A549 (cell line): Measurements from ENCODE around the gene MLLT3. TPM values are rescaled to one million over a fixed set of nuclear protein-coding genes. Genes with fewer than 3 reads are reported as not detected.

Experiments used
- ATAC-seq, 2 experiments: fragments of 200-7000 bp in 1 of 2; fragments of >200 bp in 1 of 2; cut with Nextera tagmentation in 1 of 2; cut with Tn5 transposase in 1 of 2; 3 replicates each; pipeline versions ENCODE4 v1.8.0 to v1.9.1; 2018 to 2020; ENCODE audit warnings: mild to moderate bottlenecking in 1 of 2, moderate library complexity in 1 of 2
- CTCF ChIA-PET: fragments of 300-600 bp; sonication (Branson Sonifier 250); formaldehyde crosslinking; extraction: SDS; loops from one replicate; lab custom pipeline; 2021; ENCODE audit warnings: antibody characterized with exemption, inconsistent platforms; lab: Yijun Ruan, JAX
- POLR2A ChIA-PET: fragments of 350-600 bp; formaldehyde crosslinking; extraction: SDS; loops from one replicate; lab custom pipeline; 2021; ENCODE audit warnings: antibody characterized with exemption, inconsistent platforms; lab: Yijun Ruan, JAX
- DNase-seq, 2 experiments: peaks; one replicate each; pipeline versions ENCODE4 v3.0.0 to v3.0.0-alpha.2; 2011 to 2016; ENCODE audit warnings: low read depth in 1 of 2, low spot score in 1 of 2
- FAIRE-seq: peaks from 2 replicates; lab custom pipeline; 2011; peaks lifted over from hg19 to GRCh38; lab: Jason Lieb, UNC
- H3K27ac ChIP-seq, 2 experiments: fragments of >200 bp; sonication (Bioruptor Twin); formaldehyde crosslinking; 3 replicates each; pipeline ENCODE4 v1.5.1; 2016 to 2017
- H3K4me1 ChIP-seq: fragments of >200 bp; sonication (Bioruptor Twin); formaldehyde crosslinking; 3 replicates; pipeline ENCODE4 v1.6.1; 2016
- H3K4me2 ChIP-seq: fragments of >200 bp; sonication (Bioruptor Twin); formaldehyde crosslinking; 3 replicates; pipeline ENCODE4 v1.6.1; 2016
- H3K4me3 ChIP-seq: fragments of >200 bp; sonication (Bioruptor Twin); formaldehyde crosslinking; 3 replicates; pipeline ENCODE4 v1.5.1; 2016
- H3K9me3 ChIP-seq: fragments of >200 bp; sonication (Bioruptor Twin); formaldehyde crosslinking; 3 replicates; pipeline ENCODE4 v1.6.1; 2016
- CBX2 ChIP-seq: fragments of 200-600 bp; sonication (generic); IDR thresholded peaks from 2 replicates; pipeline ENCODE4 v1.6.1; 2016; ENCODE audit warnings: low read depth, mild to moderate bottlenecking, borderline replicate concordance
- CEBPB ChIP-seq, 2 experiments: fragments of >200 bp in 1 of 2; sonication (Bioruptor Twin) in 1 of 2; formaldehyde crosslinking in 1 of 2; IDR thresholded peaks; 2 replicates each; pipeline ENCODE4 v1.6.1; 2012 to 2016
- CHD4 ChIP-seq: fragments of 200-600 bp; sonication (generic); IDR thresholded peaks from 2 replicates; pipeline ENCODE4 v1.6.1; 2016; ENCODE audit warnings: antibody characterized with exemption, mild to moderate bottlenecking, borderline replicate concordance
- EHMT2 ChIP-seq: fragments of 200-600 bp; sonication (generic); IDR thresholded peaks from 2 replicates; pipeline ENCODE4 v1.6.1; 2016; ENCODE audit warnings: antibody characterized with exemption, low read depth, mild to moderate bottlenecking, moderate library complexity
- EP300 ChIP-seq, 2 experiments: fragments of >200 bp; sonication (Bioruptor Twin); formaldehyde crosslinking; IDR thresholded peaks; 2 replicates in 1 of 2; 3 replicates in 1 of 2; pipeline ENCODE4 v1.6.1; 2016 to 2017
- FOSL2 ChIP-seq, 2 experiments: fragments of 450-650 bp in 1 of 2; fragments of >200 bp in 1 of 2; sonication (Bioruptor Twin) in 1 of 2; formaldehyde crosslinking; IDR thresholded peaks; 2 replicates each; pipeline versions ENCODE4 v1.5.0 to v1.6.1; 2016 to 2020; ENCODE audit warnings: mild to moderate bottlenecking in 1 of 2, moderate library complexity in 1 of 2
- FOXS1 ChIP-seq: fragments of 250-450 bp; sonication (Bioruptor Pico); IDR thresholded peaks from 2 replicates; pipeline ENCODE4 v1.5.0; 2020; ENCODE audit warnings: mild to moderate bottlenecking, moderate library complexity
- GATA3 ChIP-seq: IDR thresholded peaks from 2 replicates; pipeline ENCODE4 v1.6.1; 2012; ENCODE audit warnings: borderline replicate concordance
- HOXB13 ChIP-seq: fragments of 250-450 bp; sonication (Bioruptor Pico); IDR thresholded peaks from 2 replicates; pipeline ENCODE4 v1.5.0; 2020; ENCODE audit warnings: low read depth, mild to moderate bottlenecking, moderate library complexity
- HOXB5 ChIP-seq: fragments of 250-450 bp; sonication (Bioruptor Pico); IDR thresholded peaks from 2 replicates; pipeline ENCODE4 v1.5.0; 2020; ENCODE audit warnings: mild to moderate bottlenecking, moderate library complexity
- JUNB ChIP-seq: fragments of >200 bp; sonication (Bioruptor Twin); formaldehyde crosslinking; IDR thresholded peaks from 2 replicates; pipeline ENCODE4 v1.6.1; 2016
- MAFK ChIP-seq: fragments of 450-650 bp; IDR thresholded peaks from 2 replicates; pipeline ENCODE4 v1.6.1; 2014; ENCODE audit not compliant: partially characterized antibody
- NFE2L2 ChIP-seq: fragments of 150-350 bp; conservative IDR thresholded peaks from 2 replicates; pipeline ENCODE4 v1.6.1; 2014; ENCODE audit warnings: low read length
- POLR2AphosphoS2 ChIP-seq: conservative IDR thresholded peaks from 2 replicates; pipeline ENCODE4 v1.6.1; 2012; ENCODE audit warnings: low read length, improper control_type of control experiment, inconsistent platforms
- RCOR1 ChIP-seq: fragments of 150-350 bp; IDR thresholded peaks from 2 replicates; pipeline ENCODE4 v1.6.1; 2014; ENCODE audit warnings: antibody characterized with exemption, low read length, low read depth
- RFX5 ChIP-seq: fragments of 450-650 bp; IDR thresholded peaks from 2 replicates; pipeline ENCODE4 v1.7.1; 2014; ENCODE audit warnings: antibody characterized with exemption, mild to moderate bottlenecking, moderate library complexity
- SMC3 ChIP-seq: fragments of >200 bp; sonication (Bioruptor Twin); formaldehyde crosslinking; IDR thresholded peaks from 3 replicates; pipeline ENCODE4 v1.6.1; 2018; ENCODE audit warnings: inconsistent platforms
- TFCP2L1 ChIP-seq: fragments of 250-450 bp; sonication (Bioruptor Pico); IDR thresholded peaks from 2 replicates; pipeline ENCODE4 v1.5.0; 2021; ENCODE audit warnings: mild to moderate bottlenecking
- ZC3H11A ChIP-seq: fragments of 450-650 bp; IDR thresholded peaks from 2 replicates; pipeline ENCODE4 v1.6.1; 2014; ENCODE audit warnings: antibody characterized with exemption, mild to moderate bottlenecking
- ZFP36 ChIP-seq: fragments of 450-650 bp; IDR thresholded peaks from 2 replicates; pipeline ENCODE4 v1.6.1; 2014; ENCODE audit warnings: borderline replicate concordance; ENCODE audit not compliant: partially characterized antibody
- ZSCAN20 ChIP-seq: fragments of 250-450 bp; sonication (Bioruptor Pico); IDR thresholded peaks from 2 replicates; pipeline ENCODE4 v1.8.0; 2022; ENCODE audit warnings: mild to moderate bottlenecking, moderate library complexity
- WGBS: methylation state at CpG from one replicate; pipeline ENCODE4 v1.1.6; 2017; ENCODE audit errors: missing lambda C conversion rate; 5-methylcytosine and 5-hydroxymethylcytosine counted together
- polyA plus RNA-seq, 4 experiments: library from polyadenylated mRNA; depleted of rRNA in 3 of 4; stranded (reverse); fragments of >200 nt; fragmentation: RNase III in 1 of 4; extraction: RNeasy Plus Mini Kit Qiagen cat#74134 plus additional on column Dnase treatment in 1 of 4; gene quantifications; 2 replicates in 3 of 4; 3 replicates in 1 of 4; pipeline ENCODE4 v1.2.3, GENCODE V29; 2011 to 2017
- TF ChIP-seq, protein P1 (sequence below): IDR thresholded peaks from 2 replicates; pipeline ENCODE4 v1.6.1; 2012
- TF ChIP-seq, protein P2 (sequence below): fragments of 150-350 bp; IDR thresholded peaks from 2 replicates; pipeline ENCODE4 v1.6.1; 2014; ENCODE audit warnings: low read depth, mild to moderate bottlenecking, low read length
- TF ChIP-seq, protein P3 (sequence below): fragments of 450-650 bp; IDR thresholded peaks from 2 replicates; pipeline ENCODE4 v1.6.1; 2014; ENCODE audit warnings: antibody characterized with exemption
- TF ChIP-seq, protein P4 (sequence below): fragments of 250-450 bp; sonication (Bioruptor Pico); IDR thresholded peaks from 2 replicates; pipeline ENCODE4 v1.5.0; 2021; ENCODE audit warnings: mild to moderate bottlenecking, moderate library complexity, borderline replicate concordance
- TF ChIP-seq, protein P5 (sequence below): fragments of >200 bp; sonication (Bioruptor Twin); formaldehyde crosslinking; IDR thresholded peaks from 3 replicates; pipeline ENCODE4 v1.5.1; 2016

The MLLT3 gene
- polyA plus RNA-seq, 2 of the 4 experiments (the other 2 are of a cell fraction): 14.3 to 47.6 TPM

DNA sequence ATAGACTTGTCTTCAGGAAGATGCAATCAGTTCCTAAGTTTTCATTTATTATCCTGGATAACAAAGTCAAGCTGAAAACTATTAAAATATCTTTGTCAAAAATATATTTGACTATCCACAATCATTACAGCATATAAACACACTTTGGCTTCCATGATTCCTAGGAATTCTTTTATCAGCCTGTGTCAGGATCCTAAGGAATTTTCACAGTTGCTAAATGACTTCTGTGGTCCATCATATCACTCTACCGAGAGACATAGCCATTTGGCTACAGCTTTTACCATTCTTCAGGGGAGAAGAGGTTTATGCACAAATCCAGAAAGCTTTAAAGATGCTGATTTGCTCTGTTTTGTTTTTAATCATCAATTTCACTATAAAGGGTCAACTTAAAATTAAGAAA is 128.3 kb downstream of the MLLT3 start:
- Histone ChIP-seq H3K4me2 (no peak overlapping the region), H3K4me3 (no peak overlapping the region), H3K4me1 (no peaks in the 10 kb centered on the region), H3K9me3 (no peaks in the 10 kb centered on the region), H3K27ac (no peak overlapping the region)
- ChIA-PET POLR2A (no interaction called here), CTCF (no interaction called here)
- no peak for DNase-seq
- TF ChIP-seq, protein P1, sequence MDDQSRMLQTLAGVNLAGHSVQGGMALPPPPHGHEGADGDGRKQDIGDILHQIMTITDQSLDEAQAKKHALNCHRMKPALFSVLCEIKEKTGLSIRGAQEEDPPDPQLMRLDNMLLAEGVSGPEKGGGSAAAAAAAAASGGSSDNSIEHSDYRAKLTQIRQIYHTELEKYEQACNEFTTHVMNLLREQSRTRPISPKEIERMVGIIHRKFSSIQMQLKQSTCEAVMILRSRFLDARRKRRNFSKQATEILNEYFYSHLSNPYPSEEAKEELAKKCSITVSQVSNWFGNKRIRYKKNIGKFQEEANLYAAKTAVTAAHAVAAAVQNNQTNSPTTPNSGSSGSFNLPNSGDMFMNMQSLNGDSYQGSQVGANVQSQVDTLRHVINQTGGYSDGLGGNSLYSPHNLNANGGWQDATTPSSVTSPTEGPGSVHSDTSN: no peak
- TF ChIP-seq JUNB (no peak), CHD4 (no peak), CBX2 (no peak), RCOR1 (no peak), MAFK (no peak), POLR2AphosphoS2 (no peak), EP300 (IDR thresholded peaks at IDR 0.05) (no peak), TFCP2L1 (CRISPR knock-in tag) (no peak), SMC3 (no peak), ZSCAN20 (CRISPR knock-in tag) (no peak), RFX5 (no peak), NFE2L2 (no peak), HOXB5 (CRISPR knock-in tag) (no peak)
- TF ChIP-seq, protein P2, sequence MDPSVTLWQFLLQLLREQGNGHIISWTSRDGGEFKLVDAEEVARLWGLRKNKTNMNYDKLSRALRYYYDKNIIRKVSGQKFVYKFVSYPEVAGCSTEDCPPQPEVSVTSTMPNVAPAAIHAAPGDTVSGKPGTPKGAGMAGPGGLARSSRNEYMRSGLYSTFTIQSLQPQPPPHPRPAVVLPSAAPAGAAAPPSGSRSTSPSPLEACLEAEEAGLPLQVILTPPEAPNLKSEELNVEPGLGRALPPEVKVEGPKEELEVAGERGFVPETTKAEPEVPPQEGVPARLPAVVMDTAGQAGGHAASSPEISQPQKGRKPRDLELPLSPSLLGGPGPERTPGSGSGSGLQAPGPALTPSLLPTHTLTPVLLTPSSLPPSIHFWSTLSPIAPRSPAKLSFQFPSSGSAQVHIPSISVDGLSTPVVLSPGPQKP: no peak
- TF ChIP-seq, protein P3, sequence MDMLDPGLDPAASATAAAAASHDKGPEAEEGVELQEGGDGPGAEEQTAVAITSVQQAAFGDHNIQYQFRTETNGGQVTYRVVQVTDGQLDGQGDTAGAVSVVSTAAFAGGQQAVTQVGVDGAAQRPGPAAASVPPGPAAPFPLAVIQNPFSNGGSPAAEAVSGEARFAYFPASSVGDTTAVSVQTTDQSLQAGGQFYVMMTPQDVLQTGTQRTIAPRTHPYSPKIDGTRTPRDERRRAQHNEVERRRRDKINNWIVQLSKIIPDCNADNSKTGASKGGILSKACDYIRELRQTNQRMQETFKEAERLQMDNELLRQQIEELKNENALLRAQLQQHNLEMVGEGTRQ: no peak
- TF ChIP-seq, protein P4, sequence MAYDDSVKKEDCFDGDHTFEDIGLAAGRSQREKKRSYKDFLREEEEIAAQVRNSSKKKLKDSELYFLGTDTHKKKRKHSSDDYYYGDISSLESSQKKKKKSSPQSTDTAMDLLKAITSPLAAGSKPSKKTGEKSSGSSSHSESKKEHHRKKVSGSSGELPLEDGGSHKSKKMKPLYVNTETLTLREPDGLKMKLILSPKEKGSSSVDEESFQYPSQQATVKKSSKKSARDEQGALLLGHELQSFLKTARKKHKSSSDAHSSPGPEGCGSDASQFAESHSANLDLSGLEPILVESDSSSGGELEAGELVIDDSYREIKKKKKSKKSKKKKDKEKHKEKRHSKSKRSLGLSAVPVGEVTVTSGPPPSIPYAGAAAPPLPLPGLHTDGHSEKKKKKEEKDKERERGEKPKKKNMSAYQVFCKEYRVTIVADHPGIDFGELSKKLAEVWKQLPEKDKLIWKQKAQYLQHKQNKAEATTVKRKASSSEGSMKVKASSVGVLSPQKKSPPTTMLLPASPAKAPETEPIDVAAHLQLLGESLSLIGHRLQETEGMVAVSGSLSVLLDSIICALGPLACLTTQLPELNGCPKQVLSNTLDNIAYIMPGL (CRISPR knock-in tag): no peak
- TF ChIP-seq, protein P5, sequence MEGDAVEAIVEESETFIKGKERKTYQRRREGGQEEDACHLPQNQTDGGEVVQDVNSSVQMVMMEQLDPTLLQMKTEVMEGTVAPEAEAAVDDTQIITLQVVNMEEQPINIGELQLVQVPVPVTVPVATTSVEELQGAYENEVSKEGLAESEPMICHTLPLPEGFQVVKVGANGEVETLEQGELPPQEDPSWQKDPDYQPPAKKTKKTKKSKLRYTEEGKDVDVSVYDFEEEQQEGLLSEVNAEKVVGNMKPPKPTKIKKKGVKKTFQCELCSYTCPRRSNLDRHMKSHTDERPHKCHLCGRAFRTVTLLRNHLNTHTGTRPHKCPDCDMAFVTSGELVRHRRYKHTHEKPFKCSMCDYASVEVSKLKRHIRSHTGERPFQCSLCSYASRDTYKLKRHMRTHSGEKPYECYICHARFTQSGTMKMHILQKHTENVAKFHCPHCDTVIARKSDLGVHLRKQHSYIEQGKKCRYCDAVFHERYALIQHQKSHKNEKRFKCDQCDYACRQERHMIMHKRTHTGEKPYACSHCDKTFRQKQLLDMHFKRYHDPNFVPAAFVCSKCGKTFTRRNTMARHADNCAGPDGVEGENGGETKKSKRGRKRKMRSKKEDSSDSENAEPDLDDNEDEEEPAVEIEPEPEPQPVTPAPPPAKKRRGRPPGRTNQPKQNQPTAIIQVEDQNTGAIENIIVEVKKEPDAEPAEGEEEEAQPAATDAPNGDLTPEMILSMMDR: no peak
- 85% methylated on average over 1 of the region's 1 CpG for WGBS
- no peak for FAIRE-seq
- ATAC-seq: no peak

DNA sequence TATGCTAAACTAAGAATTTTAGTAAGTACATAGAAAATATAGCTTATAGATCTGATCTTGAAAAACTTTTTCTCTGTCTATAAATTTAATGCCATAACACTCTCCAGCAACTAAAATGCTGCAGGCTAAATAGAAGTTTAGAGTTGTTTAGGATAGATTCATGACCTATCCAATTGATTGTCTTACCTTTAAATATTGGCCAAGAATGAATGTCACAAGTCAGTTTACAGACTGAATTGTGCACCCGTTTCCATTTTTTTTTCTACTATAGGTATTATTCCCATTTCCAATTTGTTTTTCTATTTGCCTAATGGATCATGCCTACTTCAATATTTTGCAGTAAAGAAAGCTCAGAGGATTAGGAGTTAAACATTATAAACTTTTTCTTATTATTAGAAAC is 129.5 kb downstream of the MLLT3 start:
- ChIA-PET POLR2A (no interaction called here), CTCF (no interaction called here)
- no peak overlapping the region for H3K27ac ChIP-seq
- H3K9me3 ChIP-seq: no peaks in the 10 kb centered on the region
- DNase-seq (no peak), FAIRE-seq (no peak), ATAC-seq (no peak)
- H3K4me2 ChIP-seq: no peak overlapping the region
- no peaks in the 10 kb centered on the region for H3K4me1 ChIP-seq
- no peak for TF ChIP-seq FOSL2 (IDR thresholded peaks at IDR 0.05)
- no peak for TF ChIP-seq FOSL2 (CRISPR knock-in tag; IDR thresholded peaks at IDR 0.05)
- no peak for TF ChIP-seq ZC3H11A
- no peak for TF ChIP-seq MAFK
- no peak for TF ChIP-seq FOXS1 (CRISPR knock-in tag)
- TF ChIP-seq EHMT2: no peak
- TF ChIP-seq TFCP2L1 (CRISPR knock-in tag): no peak
- TF ChIP-seq, protein P2: no peak
- TF ChIP-seq HOXB13: no peak
- no peak for TF ChIP-seq GATA3
- TF ChIP-seq CEBPB (IDR thresholded peaks at IDR 0.05): no peak
- TF ChIP-seq ZFP36: no peak
- 79% methylated on average over 1 of the region's 1 CpG for WGBS
- H3K4me3 ChIP-seq: no peak overlapping the region
